ENCODE data around the gene ANKRD6.

Gene ANKRD6

DNA sequence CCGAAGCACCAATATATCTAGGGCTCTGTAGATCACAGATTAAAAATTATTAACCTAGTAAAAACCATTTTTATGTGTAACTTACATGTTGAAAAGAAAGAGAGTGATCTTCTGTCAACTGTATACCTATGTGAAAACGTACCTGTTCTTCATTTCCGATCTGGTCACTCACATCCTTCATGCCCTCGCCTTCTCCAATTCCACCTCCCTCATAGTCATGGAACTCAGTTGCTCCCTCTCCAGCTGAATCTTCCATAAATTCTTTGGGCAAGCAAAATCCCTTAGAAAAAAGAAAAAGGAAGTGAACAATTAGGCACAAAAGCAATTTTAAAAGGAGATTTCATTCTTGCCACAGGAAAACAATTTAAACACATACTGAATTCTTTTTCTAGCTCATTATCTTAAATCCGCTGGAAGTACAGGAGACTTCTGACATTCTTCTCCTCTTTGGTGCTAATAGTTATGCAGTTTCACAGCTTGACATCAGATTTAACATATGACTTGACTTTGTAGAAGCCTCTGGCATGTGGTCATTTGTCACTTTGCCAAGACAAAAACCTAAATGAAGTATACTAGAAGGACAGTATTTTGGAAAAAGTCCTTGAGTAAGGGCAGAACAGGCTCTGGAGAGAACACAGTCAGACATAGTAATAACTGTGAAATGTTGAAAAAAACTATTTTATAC, 235.1 kb downstream of the ANKRD6 start:
- DNase-seq, result no peak

DNA sequence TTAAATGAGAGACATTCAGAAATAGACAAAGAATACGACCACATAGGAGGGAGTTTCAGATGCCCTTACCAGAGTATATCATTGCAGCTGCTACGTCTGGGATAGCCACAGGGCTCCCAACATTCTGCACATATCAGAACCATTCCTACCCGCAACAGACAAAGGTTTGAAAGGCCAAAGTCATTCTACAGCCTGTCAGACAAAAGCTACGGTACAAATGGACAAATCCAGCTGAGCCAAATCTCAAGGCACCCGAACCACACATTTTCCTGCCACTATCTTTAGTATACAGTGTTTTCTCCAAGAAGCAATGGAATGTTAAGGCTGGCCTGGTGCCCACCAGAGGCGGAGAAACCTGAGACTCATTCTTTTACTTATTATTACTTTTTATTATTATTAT, 236.1 kb downstream of the ANKRD6 start:
- no peak for DNase-seq

DNA sequence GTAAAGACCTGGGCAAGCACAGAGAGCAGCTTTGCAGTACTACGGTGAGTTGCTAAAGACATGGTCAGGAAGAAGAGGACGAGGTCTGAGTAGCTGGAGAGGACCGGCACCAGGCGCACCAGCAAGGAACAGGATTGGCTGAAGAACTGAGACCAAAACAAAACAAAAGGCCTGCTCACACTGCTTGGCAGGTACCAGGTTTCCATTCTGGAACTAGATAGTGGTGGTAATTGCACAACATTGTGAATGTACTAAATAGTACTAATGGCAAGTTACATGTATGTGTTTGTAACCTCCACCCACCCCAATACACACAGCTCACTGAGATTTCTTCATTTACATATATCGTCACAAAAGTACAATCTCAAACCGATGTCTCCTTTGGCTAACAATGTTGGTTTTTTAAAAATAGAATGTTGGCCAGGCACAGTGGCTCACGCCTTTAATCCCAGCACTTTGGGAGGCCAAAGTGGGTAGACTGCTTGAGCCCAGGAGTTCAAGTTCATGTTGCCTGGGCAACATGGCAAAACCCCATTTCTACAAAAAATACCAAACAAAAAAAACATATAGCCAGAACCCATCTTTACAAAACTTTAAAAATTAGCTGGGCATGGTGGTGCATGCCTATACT, 238.1 kb downstream of the ANKRD6 start:
- DNase-seq, result no peak

DNA sequence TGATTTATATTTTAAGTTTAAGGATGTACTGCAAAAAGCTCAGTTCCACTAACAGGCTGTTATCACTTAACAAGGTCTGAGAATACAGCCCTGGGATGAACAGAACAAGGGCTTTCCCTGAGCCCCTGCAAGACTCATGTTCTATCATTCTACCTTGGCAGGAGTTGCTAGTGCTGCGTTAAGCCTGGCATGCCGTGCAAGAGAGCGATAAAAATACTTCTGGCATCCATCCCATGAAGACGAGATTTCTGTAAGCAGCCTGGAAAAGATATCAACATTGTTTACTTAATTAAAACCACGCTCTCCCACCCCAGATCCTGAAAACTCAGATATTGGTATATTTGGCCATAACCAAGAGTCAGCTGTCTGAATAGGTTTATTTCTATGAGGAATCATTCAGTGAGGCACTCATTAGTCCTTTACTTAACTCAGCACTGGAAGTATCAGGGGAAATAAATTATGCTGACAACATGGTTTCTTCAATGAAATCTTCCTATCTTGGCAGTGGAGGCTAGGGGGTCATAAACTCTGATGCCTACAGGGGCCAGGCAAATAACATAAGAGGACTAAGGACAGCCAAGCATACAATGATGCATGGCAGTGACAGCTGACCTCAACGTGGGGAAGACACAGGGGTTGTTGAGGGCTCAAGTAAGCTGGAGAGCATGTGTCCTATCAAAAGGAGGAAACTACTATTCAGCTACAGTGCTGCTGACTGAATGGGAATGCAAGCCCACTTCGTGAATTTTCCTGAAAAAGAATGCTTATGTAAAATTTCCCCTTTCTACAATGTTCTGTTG, 243.2 kb downstream of the ANKRD6 start:
- DNase-seq, result no peak

- DNase-seq, result no peak
Measured at GRCh38 chr6:89678531-89678930, 245.6 kb downstream of the ANKRD6 start.

- no peak for DNase-seq
Measured at GRCh38 chr6:89679215-89680120, 246.5 kb downstream of the ANKRD6 start.

DNA sequence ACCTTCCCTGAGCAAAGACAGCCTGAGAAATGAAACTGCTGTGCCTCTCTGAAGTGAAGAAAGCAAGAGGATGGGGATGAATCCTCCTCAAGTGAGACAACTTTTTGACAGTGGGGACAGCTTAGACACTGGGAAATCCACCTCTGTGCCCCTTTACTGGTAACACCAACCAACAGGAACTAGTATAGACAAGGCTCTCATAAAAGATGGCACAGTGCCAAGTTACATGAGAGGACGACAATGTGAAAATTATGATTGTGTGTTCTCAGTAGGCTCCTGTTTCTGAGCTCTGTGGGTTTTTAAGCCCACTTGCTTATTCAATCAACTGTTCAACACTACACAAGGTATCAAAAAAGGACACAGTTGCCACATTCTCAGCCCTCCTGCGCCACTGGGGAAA, 247.2 kb downstream of the ANKRD6 start:
- peak; percentile 42 for DNase-seq

DNA sequence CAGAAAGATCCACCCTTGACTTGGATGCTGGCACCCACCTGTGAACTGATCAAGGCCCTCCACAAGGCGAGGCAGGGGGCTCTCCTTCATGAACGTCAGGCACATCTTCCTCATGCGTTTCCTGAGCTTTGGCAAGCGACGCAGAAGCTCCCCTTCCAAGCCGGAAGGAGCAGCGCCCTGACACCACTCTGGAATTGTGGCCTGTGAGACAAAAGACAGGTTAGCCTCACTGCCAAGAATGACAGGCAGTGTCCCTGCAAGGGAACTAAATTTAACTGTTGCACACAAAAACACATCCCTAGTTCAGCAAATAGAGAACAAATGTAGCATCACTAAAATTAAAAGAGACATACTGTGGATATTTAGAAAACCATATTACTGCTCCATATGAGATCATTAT, 247.6 kb downstream of the ANKRD6 start:
- DNase-seq, result no peak

GRCh38 chr6:89681983-89682564, 249.1 kb downstream of the ANKRD6 start:
- no peak for DNase-seq

DNA sequence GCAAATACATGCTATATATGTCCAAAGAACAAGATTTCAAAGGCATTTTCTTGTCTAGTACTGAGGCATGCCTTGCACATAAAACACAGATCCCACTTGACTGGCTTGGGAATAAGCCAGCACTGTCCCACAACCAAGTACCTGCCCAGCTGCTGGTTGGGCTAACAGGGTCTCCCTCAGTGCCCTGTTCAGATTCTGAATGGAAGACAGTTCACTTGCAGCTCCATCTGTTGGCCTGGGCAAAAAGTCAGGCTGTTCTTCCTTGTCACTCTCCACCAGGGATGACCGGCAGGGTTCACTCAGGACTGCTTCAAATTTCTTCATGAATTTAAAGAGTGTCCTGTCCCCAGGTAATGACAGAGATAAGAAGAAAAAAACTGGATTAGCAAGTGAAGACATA, 250.0 kb downstream of the ANKRD6 start:
- no peak for DNase-seq

Data from NCI-H2107 (cell line).